ENCODE measurements around the gene DPP6.

DPP6 gene

DNA sequence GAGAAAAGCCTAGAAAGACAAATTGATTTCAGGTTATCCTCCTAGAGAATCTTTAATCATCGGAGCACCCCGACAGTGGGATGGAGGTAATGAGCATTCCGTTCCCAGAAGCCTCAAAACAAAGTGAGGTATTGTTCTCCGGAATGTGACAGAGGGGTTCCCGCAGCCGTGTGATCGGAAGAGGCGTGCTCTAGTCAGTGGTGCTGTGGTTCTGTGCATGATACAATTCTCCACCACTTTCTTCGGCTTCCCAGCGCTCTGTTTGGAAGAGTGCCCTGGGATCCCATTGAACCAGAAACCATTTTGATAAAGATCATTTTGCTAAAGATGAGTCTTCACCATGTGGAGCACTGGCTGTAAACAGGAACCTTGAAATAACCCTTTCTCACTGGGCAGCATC lies 516.1 kb downstream of the DPP6 start:
- no peak for DNase-seq

DNA sequence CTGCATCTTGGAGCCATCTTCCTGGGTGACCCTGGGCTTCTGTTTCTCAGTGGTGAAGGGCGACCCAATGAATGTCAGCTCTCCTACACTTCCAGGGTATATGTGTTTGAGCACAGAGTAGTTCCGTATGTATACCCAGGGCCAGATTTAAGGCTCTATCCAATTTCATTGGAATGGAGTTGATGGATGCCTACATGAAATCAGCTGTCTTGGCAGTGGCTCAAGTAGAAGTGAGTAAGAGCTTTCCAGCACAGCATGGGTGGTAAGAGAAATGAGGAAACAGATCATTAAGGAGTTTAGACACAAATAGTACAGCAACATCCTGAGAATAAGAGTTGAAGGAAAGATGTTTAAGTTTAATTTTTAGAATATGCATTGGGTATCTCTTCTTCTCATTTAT lies 517.7 kb downstream of the DPP6 start:
- DNase-seq = no peak

DNA sequence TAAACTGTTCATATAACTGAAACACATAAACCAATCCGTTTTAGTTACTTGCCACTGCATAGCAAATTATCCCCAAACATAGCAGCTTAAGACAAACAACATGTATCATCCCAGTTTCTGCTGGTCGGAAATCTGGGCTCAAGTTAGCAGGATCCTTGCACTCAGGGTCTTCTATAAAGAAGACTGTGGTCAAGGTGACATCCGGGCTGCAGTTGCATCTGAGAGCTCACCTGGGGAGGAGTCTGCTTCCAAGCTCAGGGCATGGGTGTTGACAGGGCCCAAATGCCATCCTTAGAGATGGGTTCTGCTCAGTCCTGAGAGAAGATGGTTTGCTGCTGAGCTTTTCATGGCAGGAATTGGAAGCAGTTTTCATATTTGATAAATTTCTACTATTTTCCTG lies 519.6 kb downstream of the DPP6 start:
- no peak for DNase-seq

DNA sequence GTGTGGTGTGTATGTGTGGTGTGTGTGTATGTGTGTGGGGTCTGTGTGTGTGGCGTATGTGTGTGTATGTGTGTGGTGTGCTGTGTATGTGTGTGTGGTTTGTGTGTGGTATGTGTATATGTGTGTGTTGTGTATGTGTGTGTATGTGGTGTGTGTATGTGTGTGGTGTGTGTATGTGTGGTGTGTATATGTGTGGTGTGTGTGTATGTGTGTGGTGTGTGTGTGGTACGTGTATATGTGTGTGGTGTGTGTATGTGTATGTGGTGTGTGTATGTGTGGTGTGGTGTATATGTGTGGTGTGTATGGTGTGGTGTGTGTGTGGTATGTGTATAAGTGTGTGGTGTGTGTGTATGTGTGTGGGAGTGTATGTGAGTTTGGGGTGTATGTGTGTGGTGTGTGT lies 522.0 kb downstream of the DPP6 start:
- DNase-seq = no peak

DNA sequence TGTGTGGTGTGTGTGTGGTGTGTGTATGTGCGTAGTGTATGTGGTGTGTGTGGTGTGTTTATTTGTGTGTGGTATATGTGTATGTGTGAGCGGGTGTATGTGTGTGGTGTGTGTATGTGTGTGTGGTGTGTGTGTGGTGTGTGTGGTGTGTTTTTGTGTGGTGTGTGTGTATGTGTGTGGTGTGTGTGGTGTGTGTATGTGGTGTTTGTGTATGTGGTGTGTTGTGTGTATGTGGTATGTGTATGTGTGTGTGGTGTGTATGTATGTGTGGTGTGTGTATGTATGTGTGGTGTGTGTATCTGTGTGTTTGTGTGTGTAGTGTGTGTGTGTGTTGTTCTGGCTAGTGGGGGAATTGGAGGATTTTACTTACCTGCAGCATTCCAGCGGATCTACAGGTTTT lies 523.3 kb downstream of the DPP6 start:
- DNase-seq = no peak

DNA sequence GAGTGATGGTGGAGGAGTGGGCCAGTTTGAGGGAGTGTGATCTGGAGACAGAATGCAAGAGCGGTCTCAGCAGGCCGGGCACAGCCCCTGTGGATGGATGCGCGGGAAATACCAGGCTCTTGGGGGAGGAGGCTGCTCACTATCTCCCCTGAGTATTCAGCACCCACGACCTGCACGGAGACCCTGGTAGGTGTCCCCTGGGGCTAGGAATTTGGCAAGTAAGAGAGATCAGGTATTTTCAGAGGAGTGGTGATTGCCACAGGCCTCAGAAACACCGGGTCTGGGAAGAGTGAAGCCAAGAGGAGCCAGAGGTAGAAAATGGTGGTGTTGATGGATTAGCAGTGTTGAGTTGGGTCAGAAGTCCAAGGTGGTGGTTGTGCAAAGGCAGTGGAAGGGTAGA lies 524.4 kb downstream of the DPP6 start:
- DNase-seq = no peak

DNA sequence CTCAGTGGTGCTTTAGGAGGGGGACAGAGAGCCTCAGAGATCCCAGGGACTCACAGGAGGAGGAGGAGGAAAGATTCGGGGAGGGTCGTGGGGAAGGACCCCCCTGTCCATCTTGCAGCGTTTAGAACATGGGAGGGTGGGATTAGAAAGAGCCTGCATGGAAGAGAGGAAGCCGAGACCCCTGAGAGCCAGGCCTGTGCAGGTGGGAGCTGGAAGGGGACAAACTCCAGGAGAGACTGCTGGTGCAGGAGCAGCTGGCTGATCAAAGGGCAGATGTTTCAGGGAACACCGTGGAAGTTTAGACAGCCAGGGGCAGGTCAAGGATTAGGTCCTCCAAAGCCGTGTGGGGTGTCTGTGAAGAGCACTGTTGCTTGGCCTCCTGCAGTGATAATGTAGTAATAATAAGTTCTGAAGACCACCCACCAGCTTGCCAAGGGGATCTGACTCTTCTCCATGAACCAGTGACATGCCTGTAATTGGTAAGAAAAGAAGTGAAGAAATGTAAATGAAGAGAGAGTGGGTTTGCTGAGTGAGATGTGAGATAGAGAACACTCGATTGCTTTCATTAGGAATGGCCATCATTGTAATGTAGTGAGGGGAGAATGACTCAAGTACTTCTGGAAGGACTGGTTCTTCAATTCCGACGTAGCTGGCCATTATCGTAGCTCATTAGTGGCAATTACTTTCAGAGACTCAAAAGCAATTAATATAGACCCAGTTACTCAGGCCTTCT lies 525.1 kb downstream of the DPP6 start:
- no peak for DNase-seq

DNA sequence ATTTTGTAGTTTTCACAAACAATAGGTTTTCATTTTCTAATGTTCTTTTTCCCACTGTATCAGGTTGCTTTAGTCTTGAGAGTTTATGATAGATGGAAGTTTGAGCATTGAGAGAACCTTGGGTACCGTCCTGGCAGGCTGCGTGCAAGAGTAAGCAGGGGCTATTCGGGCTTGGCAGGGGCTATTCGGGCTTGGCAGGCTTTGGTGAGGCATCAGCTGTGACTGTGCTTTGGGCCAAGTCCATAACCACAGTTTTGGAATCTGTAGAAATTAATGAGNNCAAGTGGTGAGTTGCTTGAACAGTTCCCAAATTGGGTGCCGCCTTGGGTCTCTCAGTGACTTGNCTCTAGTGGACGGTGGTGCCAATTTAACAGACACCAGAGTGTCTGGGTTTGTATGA lies 526.1 kb downstream of the DPP6 start:
- DNase-seq = no peak

DNA sequence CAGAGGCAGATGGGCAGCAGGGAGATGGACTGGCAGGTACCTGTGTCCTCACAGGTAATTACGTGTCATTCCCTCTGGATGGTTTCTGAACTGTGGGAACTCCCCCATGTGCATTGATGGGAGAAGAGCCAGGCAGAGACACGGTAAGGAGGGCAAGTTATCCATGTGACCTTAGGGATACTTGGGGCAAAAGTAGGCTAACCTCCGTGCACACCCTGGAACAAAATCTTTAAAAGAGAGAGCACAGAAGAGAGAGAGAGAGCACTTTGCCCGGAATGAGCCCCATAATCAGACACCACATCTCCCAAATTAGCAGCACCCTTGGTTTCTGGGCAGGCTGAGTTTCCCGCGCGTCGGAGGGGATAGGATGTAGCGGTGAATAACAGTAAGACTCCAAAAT lies 527.5 kb downstream of the DPP6 start:
- DNase-seq = no peak

DNA sequence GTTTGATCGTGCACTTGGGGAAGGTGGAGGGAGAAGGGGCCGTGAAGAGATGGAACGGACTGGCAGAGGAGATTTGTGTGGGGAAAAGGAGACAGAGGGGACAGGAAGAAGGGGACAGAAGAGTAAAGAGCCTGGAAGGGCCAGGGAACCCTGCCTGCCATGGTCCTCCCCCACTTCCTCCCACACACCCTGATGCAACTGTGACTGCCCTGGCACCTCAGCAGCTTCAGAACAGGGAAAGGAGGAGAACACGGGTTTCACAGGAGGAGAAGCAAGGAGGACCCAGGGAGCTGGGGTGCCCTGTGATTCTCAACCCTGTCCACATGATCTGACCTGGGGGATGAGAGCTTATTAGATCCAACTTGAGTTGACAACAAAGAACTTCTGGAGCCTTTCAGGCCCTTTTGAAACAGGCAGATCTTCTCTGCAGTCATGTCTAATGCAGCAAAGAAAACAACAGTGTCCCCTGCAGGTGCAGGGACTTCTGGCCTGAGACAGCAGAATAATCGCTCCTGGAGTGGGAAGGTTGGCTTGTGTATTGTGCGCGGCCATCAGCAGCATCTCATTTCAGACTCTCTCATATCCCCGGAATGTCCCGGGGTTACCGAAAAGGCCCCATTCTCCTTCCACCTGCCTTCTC lies 529.2 kb downstream of the DPP6 start:
- DNase-seq = no peak

DNA sequence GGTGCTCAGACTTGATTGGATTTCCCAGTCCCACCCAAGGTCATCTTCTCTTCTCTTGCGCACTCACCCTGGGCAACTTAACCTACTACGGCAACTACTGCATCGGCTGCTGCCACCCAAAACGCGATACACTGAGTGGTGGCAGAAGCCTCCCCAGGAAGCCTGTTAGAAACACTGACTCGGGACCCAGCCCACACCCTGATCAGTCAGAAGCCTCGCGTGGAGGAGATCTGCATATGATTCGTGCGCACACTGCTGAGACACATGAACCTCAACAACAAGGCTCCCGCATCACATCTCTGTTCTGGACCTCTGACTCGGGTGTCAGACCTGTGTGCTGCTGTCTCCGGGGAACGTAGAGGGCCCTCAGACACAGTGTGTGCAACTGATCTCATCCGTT lies 531.3 kb downstream of the DPP6 start:
- DNase-seq = no peak

DNA sequence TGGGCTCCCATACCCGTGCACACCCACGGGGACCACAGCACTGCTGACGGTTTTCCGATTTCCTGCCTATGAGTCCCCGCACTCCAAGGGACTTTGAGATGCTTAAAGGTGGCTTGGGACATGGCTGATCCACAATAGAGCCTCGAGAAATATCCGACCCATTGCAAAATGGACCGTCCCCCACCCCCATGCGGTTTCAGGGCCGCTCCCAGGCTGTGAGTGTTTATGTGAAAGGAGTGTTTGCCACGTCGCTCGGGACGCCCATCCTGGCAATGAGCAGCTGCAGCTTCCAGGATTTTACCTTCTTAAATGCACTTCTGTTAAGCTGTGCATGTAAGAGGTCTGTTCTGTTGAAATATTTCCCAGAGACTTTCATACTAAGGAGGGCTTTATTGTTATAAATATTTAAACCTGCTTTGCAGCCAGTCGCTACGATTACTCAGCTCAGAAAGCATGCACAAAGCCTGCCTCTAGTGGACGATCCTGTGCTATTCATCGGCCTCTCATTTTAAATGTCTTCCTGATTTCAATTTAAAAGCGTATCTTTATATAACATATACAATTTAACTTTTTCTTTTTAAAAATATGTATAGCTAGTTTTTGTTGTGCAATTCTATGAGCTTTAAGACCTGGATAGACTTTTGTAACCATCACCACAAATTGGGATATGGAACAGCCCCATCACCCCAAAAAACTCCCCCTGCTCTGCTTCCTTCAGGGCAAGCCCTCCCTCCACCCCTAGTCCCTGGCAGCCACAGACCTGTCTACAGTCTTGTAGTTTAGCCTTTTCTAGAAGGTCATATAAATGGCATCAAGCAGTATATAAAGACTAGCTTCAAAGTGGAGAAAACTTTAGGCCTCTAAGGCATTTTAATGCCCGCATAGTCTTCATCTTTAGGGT lies 532.4 kb downstream of the DPP6 start:
- DNase-seq = no peak

DNA sequence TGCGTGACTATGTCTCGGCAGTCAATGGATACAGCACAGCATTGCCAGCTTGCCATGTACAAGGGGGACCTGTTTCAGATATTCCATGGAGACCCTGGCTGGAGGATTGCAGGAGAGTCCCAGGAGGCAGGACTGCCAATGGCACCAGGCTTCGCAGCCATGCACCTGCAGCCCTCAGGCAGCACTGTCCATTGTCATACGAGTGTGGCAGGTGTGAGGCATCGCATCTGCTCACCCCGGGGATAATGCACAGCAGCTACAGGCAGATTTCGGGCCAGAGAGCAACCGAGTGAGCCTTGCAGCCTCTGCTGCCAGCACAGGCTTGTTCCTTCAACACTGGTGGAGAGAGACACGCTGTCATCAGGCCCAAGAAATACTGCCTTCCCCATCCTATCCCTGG lies 535.6 kb downstream of the DPP6 start:
- no peak for DNase-seq

DNA sequence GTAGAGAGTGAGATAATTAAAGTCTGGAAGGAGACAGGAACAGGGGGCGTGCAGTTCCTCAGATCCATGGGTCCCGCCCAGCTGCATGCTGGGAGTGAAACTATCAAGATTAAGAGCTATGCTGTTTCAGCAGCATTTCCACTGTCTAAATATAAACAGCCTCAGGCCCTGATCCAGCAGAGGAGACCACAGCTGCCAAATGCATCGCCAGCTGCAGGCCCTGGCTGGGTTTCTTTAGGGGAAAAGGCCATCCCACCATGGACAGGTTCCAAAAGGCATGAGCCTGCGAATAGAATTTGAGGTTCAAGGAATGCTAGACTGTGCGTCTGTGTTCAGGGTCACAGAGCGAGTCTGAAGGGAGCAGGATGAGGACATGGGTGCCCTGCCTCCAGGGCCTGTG lies 539.3 kb downstream of the DPP6 start:
- DNase-seq = no peak

DNA sequence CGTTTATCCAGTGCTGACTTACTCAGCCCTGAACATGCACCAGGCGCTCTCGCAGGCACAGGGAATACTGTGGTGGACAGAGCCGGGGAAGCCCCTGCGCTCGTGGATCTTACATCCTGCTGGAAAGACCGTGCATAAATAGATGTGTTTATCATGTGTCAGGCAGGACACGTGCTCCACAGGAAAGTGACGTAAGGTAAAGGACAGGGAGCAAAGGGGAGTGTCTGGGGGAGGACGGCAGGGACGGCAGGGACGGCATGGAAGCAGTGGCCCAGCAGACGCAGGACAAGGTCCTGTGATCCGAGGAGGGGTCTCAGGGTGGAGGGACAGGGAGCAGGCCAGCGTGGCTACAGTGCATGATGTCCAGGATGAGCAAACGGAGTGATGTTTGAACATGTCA lies 540.2 kb downstream of the DPP6 start:
- DNase-seq = no peak

DNA sequence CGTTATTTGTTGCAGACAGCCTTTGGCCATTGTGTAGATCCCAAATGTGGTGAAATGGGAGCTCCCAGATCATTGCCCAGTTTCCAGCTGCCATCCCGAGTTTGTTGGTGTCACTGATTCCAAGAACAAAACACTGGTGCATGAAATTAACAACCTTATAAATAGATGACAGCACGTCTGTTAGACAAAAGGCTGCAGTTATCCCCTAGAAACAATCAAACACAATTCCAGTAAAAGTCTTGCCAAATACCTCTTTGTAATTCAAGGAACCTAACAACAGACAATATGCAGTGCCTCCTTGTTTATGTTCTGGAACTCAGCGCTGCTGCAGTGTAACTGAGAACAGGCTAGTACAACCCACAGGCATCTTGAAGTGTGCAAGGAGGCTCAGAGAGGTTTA lies 546.2 kb downstream of the DPP6 start:
- peak; percentile 26 for DNase-seq

DNA sequence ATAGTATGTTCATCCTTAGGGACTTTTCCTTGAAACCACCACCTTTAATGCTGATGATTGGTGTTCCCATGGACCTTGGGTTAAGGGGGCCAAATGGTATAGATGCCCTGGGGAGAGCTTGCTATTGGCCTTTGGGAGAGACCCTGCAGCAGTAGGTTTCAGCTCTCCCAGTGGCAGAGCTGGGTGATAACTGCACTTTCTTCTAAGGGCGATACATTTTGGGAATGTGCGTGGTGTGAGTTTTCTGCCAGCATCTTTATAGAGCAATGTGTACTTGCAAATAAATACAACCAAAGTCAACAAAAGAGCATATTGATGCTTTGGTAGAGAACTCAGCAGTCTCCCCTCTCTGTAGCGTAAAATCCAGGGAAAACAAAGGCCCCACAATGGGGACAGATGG lies 546.7 kb downstream of the DPP6 start:
- peak; percentile 22 for DNase-seq

DNA sequence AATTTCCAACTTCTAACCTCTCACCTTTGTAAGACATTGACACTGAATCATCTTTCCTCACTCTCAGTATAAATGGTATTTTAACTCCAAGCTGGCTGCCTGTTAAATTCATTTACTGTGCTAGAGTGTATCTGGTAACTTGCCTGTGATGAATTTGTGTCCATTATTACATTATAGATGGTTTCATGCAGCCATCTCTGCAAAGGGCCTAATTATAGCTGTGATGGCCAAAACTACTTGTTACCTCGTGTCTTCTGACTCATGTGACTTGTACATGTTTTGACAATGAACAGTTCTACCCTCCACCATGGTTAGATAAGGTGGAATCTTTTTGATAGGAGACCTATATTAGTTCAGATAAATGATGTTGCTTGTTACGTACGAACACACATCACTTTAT lies 558.7 kb downstream of the DPP6 start:
- DNase-seq = no peak

DNA sequence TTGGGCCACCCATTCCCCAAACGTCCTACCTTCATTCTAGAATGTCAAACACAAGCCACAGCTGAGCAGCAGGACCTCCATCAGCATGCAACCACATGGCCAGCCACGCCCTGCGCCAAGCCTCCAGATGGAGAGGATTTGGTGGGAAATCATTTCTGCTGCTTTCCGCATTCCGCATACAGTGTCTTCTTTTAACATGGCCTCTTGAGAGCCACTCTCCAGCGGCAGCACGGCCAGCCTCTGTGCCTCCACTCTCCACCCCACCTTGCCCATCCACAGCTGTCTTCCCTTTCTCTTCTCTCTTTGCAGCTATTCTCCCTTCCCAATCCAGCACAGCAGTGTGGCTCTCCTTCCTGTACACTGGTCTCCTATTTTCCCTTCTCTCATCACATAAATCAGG lies 561.6 kb downstream of the DPP6 start:
- peak; percentile 23 for DNase-seq

DNA sequence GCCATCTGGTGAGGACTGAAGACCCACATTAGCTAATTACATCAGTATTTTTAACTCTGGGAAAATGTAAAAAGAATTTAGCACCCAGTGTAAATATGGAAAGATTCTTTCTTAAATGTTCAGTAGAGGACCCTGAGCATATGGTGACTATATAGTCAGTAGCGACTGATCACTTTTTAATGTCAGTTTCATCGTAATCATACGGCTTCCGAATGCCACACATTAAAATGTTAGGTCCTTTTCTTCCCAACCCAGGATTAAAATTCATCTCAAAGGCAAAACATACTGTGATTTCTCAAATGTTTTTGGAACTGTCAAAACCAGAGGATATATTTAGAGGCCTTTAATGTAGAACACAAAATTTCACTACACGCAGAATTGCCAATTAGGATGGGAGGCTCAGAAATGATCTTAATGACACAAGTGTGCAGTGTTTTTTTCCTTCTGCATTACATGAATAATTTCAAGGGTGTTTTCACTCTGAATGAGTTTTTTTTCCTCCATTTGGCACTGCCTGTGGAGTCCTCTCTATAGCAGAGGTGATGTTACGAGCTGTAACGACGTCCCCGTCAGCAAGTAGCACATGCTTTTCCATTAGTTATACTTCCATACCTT lies 568.0 kb downstream of the DPP6 start:
- no peak for DNase-seq

DNA sequence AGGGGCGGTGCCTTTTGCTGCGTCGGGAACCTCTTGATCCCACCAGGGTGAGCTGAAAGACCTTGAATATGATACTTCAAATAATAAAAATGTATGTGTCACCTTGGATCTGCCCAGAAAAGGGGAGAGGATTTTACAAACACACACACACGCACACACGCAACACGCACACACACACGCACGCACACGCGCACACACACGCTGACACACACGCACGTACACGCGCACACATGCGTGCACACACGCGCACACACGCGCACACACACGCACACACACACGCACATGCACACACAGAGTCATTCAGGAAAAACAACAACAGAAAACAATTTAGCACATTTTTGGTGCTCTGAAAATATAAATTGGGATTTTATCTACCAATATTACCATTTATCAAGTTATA lies 571.2 kb downstream of the DPP6 start:
- peak; percentile 7 for DNase-seq

DNA sequence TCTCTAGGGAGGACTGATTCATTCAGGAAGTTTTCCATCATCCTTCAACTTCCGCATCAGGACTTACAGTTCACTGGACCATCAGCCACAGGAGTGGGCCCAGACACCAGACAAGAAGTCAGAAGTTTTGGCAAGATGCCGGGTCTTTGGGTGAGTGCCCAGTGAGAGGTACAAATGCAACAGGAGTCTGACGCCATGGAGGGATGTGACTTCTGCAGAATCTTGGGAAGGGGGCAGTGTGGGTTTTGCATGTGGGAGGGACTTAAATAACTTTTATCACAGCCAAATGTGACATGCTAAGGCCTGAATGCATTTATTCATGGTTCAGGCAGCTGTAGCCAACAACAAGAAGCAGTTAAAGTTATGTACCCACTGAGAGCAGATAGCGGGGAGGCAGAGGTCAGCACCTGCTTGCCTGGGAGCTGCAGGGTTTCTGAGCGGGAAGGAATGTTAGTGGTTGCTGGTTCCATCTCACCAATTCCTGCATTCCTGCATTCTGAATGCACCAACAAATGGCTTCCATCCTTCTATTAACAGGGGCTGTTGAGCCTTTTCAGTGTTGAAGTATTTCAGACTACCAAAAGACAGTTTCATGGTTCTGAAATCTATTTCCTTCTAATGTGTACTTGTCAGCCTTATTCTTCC lies 575.6 kb downstream of the DPP6 start:
- DNase-seq = peak; percentile 37

DNA sequence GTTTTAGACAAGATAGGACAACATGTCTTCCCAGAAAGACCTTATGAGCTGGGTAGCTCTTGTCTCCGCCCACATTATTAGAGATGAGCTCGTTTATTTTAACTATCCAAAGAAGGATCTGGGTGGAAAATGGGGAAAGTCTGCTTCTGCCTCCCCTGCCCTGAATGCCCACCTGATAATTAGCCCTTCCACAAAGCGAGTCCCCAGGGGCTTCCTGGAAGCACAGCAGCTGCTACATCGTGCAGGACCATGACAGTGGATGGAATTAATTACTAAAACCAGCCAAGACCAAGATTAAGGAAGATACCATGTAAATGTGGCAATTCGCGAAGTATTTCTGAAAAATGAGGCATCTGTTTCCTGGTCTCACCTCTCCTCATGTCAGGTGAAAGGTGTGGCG lies 576.4 kb downstream of the DPP6 start:
- DNase-seq = peak; percentile 9
